ENCODE data around the gene ING1.
"Not testable (repeated sequence)": the region's sequence is repeated elsewhere in the genome, so short reads cannot be mapped to it uniquely, and the experiment has no call there.

ING1 gene

DNA sequence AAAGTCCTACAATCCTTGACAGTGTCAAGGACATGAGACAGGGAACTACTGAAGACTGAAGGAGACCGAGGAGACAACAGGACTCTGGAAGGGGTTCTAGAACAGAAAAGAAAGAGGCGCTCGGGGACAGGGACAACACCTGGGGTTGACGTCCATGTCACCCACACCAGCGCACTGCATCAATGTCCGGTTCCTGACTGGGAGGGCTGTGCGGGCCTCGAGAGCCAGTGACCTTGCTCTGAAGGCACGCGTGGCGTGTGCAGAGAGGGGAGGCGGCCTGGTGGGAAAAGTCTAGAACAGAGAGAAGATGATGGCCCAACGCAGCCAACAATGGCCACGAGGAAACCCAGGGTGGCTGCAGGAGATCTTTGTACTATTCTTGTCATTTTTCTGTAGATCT is 13.3 kb upstream of the ING1 start:
- Histone ChIP-seq H3K4me2 (no peak overlapping the region), H3K4me1 (ENCODE audit: low read depth, poor library complexity, severe bottlenecking) (peaks cover 20% of the 10 kb centered on the region), H3K79me2 (ENCODE audit: insufficient read depth, low read depth) (peaks cover 3% of the 10 kb centered on the region; the same call in 1 of the 2 replicates), H3K9ac (no peak overlapping the region), H3K4me3 (IDR thresholded peaks at IDR 0.05; ENCODE audit: insufficient read depth, low read depth, low read length) (no peak overlapping the region), H3K27me3 (ENCODE audit: insufficient read depth, low read depth) (no peaks in the 10 kb centered on the region), H2AFZ (ENCODE audit: low read depth) (no peak overlapping the region), H4K20me1 (ENCODE audit: insufficient read depth) (no peaks in the 10 kb centered on the region), H3K27ac (no peak overlapping the region), H3K36me3 (ENCODE audit: insufficient read depth) (no peaks in the 10 kb centered on the region)
- TF ChIP-seq, protein P1, sequence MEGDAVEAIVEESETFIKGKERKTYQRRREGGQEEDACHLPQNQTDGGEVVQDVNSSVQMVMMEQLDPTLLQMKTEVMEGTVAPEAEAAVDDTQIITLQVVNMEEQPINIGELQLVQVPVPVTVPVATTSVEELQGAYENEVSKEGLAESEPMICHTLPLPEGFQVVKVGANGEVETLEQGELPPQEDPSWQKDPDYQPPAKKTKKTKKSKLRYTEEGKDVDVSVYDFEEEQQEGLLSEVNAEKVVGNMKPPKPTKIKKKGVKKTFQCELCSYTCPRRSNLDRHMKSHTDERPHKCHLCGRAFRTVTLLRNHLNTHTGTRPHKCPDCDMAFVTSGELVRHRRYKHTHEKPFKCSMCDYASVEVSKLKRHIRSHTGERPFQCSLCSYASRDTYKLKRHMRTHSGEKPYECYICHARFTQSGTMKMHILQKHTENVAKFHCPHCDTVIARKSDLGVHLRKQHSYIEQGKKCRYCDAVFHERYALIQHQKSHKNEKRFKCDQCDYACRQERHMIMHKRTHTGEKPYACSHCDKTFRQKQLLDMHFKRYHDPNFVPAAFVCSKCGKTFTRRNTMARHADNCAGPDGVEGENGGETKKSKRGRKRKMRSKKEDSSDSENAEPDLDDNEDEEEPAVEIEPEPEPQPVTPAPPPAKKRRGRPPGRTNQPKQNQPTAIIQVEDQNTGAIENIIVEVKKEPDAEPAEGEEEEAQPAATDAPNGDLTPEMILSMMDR (conservative IDR thresholded peaks at IDR 0.05; ENCODE audit: low read depth, low read length): no peak

DNA sequence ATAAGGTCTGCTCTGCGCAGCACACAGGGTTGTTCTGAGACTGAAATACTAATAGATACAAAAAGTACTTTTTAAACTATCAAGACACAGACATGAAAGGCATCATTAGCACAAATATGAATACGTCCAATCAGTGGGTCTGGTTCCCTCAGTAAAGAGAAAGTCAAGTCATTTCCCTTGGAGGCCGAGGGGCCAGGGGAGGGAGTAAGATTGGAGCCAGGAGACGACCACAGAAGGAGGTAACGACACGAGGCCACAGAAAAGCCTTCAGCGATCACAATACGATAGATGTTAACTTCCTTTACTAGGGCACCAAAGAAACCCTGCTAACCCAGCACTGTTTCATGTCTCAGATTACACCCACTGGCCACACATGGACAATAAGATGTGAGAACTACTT is 12.9 kb upstream of the ING1 start:
- Histone ChIP-seq H3K4me3 (IDR thresholded peaks at IDR 0.05; ENCODE audit: insufficient read depth, low read depth, low read length) (no peak overlapping the region), H3K27ac (no peak overlapping the region), H3K9ac (no peak overlapping the region), H3K4me1 (ENCODE audit: low read depth, poor library complexity, severe bottlenecking) (peaks cover 20% of the 10 kb centered on the region), H3K36me3 (ENCODE audit: insufficient read depth) (no peaks in the 10 kb centered on the region), H3K27me3 (ENCODE audit: insufficient read depth, low read depth) (no peaks in the 10 kb centered on the region), H4K20me1 (ENCODE audit: insufficient read depth) (no peaks in the 10 kb centered on the region), H2AFZ (ENCODE audit: low read depth) (no peak overlapping the region), H3K79me2 (ENCODE audit: insufficient read depth, low read depth) (peaks cover 7% of the 10 kb centered on the region; the same call in 1 of the 2 replicates), H3K4me2 (no peak overlapping the region)
- TF ChIP-seq, protein P1 (conservative IDR thresholded peaks at IDR 0.05; ENCODE audit: low read depth, low read length): no peak

DNA sequence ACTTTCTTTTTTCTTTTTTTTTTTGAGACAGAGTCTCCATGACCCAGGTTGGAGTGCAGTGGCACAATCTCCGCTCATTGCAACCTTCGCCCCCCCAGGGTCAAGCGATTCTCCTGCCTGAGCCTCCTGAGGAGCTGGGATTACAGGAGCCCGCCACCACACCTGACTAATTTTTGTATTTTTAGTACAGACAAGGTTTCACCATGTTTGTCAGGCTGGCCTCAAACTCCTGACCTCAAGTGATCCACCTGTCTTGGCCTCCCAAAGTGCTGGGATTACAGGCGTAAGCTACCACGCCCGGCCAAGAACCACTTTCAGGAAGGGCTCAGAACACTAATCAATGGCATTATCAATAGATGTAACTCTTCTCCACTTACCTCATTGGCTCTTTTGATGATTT is 12.4 kb upstream of the ING1 start:
- H3K79me2 ChIP-seq (ENCODE audit: insufficient read depth, low read depth); H3K27me3 ChIP-seq (ENCODE audit: insufficient read depth, low read depth); H3K4me2 ChIP-seq; H3K27ac ChIP-seq; H3K36me3 ChIP-seq (ENCODE audit: insufficient read depth); H2AFZ ChIP-seq (ENCODE audit: low read depth); H3K9ac ChIP-seq; H3K4me3 ChIP-seq (IDR thresholded peaks at IDR 0.05; ENCODE audit: insufficient read depth, low read depth, low read length); H4K20me1 ChIP-seq (ENCODE audit: insufficient read depth): not testable (repeated sequence)
- H3K4me1 ChIP-seq (ENCODE audit: low read depth, poor library complexity, severe bottlenecking): peaks cover 20% of the 10 kb centered on the region

DNA sequence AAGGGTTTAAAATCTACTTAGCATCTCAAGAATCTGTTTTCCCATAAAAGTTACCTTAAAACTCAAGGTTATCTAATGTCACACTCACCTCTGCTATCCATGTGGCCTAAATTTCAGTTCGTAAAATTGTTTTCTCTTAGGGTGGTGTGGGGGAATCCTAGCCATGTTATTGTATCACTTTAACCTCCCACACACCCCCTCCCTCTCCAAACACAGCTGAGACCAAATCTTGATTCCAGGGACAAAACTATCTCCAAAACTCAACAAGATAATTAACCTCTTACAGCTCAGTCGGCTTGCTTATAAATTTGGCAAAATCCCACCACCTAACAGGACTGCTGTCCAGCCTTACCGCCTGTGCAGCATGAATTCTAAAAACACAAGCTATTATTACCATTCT is 11.4 kb upstream of the ING1 start:
- peaks cover 20% of the 10 kb centered on the region for H3K4me1 ChIP-seq (ENCODE audit: low read depth, poor library complexity, severe bottlenecking)
- no peaks in the 10 kb centered on the region for H3K27me3 ChIP-seq (ENCODE audit: insufficient read depth, low read depth)
- no peak overlapping the region for H3K27ac ChIP-seq
- H3K4me2 ChIP-seq: no peak overlapping the region
- H3K4me3 ChIP-seq (IDR thresholded peaks at IDR 0.05; ENCODE audit: insufficient read depth, low read depth, low read length): no peak overlapping the region
- no peak overlapping the region for H2AFZ ChIP-seq (ENCODE audit: low read depth)
- no peaks in the 10 kb centered on the region for H3K36me3 ChIP-seq (ENCODE audit: insufficient read depth)
- no peak overlapping the region for H3K9ac ChIP-seq
- H4K20me1 ChIP-seq (ENCODE audit: insufficient read depth): no peaks in the 10 kb centered on the region
- peaks cover 8% of the 10 kb centered on the region; the same call in 1 of the 2 replicates for H3K79me2 ChIP-seq (ENCODE audit: insufficient read depth, low read depth)
- TF ChIP-seq, protein P1 (conservative IDR thresholded peaks at IDR 0.05; ENCODE audit: low read depth, low read length): no peak

DNA sequence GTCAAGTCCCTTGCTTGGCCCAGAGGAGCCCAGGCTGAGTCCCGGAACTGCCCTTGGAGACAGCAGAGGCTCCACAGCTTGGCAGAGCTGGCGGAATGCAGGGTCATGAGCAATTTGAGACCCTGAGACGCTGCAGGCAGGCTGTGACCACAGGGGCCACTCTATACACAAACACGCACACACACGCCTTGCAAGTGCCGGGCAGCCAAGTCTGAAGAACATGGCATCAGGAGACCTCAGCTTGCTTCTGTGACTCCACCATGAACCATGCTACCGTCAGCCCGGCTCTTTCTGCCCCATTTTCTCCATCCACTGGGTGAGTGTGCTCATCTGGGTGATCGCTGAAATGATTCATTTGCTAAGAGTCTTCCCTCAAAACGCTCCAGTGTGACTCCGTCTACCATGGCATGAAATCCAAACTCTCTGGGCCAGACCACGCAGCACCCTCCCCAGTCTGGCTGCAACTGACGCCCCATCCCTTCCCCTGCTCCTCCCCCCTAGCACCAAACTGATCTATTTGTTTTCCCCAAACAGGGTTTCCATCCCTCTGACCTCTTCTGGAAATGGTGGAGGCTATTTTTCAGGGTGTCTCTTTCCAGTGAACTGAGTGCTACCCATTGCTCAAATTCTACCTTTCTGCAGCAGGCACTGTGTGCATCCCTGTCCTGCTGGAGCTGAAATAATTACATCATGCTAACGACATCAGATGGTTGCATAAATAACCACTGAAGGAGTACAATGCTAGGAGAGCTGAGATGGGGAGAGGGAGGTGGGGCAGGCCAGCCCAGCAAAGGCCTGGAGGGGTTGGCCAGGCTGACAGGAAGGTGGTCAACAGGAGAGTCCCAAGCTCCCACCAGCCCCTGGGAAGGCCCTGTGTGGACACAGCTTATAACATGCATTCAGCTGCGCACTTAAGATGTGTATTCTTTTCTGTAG is 10.6 kb upstream of the ING1 start:
- H2AFZ ChIP-seq (ENCODE audit: low read depth): no peak overlapping the region
- peaks cover 8% of the 10 kb centered on the region; the same call in 1 of the 2 replicates for H3K79me2 ChIP-seq (ENCODE audit: insufficient read depth, low read depth)
- H3K4me3 ChIP-seq (IDR thresholded peaks at IDR 0.05; ENCODE audit: insufficient read depth, low read depth, low read length): no peak overlapping the region
- H3K27ac ChIP-seq: no peak overlapping the region
- peaks cover 20% of the 10 kb centered on the region for H3K4me1 ChIP-seq (ENCODE audit: low read depth, poor library complexity, severe bottlenecking)
- H3K4me2 ChIP-seq: no peak overlapping the region
- H4K20me1 ChIP-seq (ENCODE audit: insufficient read depth): no peaks in the 10 kb centered on the region
- H3K9ac ChIP-seq: no peak overlapping the region
- TF ChIP-seq, protein P1 (conservative IDR thresholded peaks at IDR 0.05; ENCODE audit: low read depth, low read length): no peak
- H3K36me3 ChIP-seq (ENCODE audit: insufficient read depth): no peaks in the 10 kb centered on the region
- H3K27me3 ChIP-seq (ENCODE audit: insufficient read depth, low read depth): no peaks in the 10 kb centered on the region

Data from KMS-11 (cell line).